Stimulated activated CD8-positive, alpha-beta memory T cell treated with anti-CD3 and anti-CD28 coated beads, Interleukin-7, amount 100 ng/mL, for 4 hours (primary cell): ENCODE measurements around the gene KLK11.

Experiments used
- DNase-seq, 2 donors: peaks; one replicate each; pipeline ENCODE4 v3.0.0-alpha.2; 2020; ENCODE audit warnings: low read depth in 2 of 2

The KLK11 gene, protein sequence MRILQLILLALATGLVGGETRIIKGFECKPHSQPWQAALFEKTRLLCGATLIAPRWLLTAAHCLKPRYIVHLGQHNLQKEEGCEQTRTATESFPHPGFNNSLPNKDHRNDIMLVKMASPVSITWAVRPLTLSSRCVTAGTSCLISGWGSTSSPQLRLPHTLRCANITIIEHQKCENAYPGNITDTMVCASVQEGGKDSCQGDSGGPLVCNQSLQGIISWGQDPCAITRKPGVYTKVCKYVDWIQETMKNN

DNA sequence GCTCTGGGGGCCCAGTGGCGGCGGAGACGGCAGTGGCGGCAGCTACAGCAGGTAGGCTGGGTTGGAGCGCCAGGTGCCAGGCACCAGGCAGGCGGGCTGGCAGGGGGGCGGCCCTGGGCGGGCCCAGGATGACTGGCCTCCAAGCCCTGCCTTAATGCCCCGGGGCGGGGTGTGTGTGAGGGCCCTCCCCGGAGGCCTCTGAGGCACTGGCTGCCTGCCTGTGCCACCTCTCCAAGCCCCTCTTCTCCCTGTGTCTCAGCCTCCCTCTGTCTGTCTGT is at the start of gene KLK11:
Gene KLK11 (minus strand): TSS at position 63 of the 278 bp plus-strand sequence. CDS start 985 bp downstream, outside the sequence.
- DNase-seq: no peak

DNA sequence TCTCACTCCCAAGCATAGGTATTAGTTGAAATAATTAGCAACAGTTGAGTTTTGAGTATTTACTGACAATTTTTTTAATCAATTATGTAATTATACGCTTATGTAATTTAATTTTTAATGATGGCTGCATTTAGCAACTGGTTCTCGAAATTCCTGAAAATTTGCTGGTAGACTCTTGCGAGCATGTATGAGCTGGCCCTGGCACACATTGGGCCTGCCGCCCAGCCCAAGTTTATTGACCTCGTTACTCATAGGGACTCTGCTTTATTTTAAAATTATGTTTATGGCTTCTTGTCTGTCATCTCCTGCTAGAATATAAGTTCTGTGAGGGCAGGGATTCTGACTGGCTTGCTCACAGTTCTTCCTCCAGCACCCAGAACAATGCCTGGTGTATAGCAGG is 49.6 kb upstream of the KLK11 start:
- DNase-seq: no peak

DNA sequence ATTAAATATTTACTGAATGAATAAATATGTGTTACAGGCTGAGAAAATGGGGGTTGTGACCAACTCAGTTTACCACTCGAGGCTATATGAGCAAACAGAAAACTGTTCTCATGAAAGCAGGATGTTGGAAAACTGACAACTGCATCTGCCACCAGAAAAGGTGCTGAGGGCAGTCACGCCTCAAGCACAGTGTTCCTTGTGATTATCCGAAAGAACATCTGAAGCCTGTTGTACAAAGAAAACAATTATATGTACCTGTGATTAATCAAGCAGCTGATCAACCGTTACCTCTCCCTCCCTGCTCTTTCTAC is 44.6 kb upstream of the KLK11 start:
- no peak for DNase-seq

DNA sequence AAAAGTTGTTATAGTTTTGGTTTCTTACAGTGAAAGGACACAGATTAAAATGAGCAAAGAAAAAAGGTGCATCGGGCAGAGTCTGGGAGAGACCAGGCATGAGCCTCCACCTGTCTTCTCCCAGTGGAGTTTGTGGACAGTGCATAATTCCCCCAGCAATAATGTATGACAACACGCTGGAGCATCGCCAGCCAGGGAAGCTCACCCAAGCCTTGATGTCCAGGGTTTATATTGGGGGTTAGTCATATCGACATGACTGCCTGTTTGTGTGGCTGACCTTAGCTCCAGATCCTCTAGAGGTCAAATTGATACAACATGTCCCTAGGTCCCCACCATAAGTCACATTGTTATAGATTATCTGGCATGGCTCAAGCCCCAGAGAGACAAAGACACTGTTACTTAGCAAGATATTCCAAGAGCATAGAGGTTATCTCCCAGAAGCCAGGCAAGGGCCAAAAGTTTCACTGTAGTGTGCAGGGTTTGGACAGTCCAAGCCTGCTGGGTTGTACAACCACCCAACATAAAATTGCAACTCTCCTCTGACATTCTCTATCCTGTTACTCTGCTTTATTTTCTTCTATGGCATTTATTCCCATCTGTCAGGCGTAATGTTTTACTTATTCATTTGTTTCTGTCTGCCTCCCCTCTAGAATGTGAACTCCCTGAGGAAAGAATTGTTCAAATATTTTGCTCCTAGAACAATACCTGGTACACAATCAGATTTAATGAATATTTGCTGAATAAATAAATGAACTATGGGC is 44.1 kb upstream of the KLK11 start:
- DNase-seq: no peak

DNA sequence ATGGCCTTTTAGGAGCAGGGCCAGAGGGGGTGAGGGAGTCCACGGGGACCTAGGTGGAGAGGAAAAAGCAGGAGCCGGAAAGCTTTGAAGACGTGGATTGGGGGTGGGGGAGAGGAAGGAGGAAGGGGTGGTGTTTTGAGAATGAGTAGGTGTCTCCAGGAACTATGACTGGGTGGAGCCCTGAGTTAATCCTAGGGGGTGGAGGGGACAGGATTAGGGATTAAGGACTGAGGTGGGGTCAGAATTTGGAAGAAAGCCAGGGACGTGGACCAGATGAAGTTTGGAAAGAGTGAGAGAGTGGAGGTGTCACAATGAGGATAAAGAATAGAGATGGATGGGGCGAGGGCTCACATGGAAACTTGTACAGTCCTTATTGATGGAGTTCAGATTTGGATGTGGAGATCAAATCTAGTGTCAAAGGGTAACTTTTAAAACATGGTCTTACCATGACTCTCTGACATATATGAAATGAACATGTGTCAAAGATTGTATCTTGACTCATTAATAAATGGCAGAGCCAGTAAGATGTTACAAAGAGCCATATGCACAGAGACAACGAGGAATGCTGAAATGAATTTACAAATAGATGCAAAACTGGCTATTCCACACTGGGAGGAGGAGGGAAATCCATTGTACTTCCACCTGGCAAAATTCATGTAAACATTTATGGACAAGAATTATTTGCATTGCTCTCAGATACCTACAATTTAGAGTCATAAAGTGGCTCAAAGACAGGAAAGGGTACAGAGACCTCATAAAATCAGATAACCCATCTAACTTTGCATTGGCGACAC is 40.2 kb upstream of the KLK11 start:
- no peak for DNase-seq

DNA sequence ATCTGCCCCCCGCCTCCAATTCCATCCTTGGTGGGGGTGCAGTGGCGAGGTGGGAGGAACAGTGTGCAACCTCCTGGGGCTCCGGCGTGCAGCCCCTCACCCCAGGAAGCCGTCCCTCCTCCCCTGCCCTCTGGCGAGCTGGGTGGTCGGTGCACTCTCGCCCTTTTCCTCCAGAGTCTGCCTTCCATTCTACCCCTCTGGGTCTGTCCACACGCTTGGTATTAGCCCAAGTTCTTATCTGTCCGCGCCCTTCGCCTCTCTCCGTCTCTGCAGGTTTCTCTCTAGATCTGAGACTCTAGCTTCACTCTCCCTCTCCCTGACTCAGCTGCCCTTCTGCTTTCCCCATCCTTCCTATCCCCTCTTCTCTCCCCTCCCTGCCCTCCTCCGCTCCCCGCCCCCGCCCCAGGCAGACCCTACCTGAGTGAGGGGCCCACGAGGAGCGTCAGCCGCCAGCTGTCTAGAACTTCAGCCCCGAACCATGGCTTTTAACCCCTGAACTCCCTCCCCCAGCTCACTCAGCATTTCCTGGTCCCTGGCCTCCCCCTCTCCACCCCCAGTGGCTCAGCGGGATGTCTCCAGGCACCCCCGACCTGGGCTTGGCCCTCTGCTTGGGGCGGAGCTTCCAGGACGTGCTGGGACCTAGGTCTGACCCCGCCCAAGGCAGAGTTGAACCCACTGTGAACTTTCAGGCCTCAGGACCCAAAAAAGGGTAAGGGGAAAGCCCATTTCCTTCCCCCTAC is 39.0 kb upstream of the KLK11 start:
- DNase-seq: no peak

DNA sequence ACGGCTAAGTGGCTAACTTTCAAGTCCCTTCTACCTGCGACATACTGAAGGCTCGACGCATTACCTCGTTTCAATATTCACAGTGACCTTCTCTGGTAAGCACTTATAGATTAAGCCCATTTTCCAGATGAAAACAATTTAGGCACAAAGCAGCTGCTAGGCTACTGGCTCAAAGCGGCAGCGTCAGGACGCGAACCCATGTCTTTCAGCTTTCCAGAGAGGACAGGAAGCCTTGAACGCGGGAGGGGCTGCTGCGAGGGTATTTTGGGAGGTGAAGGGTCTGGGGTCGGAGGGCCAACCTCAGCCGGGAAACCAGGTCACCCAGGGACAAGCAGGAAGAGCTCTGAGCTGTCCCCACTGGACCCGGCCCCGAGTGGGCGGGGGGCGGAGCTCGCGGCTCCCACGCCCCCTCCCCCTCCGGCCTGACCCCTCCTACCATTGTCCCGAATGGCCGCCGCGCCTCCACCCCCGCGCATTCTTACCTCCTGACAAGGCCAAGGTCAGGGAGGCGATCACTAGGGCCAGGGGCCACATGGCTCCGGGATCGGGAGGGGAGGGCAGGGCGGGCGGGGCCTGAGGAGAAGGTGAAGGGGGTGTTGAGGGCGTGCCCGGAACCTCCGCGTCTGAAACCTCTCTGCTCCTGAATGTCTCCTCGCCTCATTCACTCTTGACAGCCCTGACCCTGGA is 38.3 kb upstream of the KLK11 start, which contains the start of gene KLK13:
Gene KLK13 (minus strand): TSS at position 559 of the 687 bp plus-strand sequence. CDS start 25 bp downstream, at position 534.
- DNase-seq: no peak

DNA sequence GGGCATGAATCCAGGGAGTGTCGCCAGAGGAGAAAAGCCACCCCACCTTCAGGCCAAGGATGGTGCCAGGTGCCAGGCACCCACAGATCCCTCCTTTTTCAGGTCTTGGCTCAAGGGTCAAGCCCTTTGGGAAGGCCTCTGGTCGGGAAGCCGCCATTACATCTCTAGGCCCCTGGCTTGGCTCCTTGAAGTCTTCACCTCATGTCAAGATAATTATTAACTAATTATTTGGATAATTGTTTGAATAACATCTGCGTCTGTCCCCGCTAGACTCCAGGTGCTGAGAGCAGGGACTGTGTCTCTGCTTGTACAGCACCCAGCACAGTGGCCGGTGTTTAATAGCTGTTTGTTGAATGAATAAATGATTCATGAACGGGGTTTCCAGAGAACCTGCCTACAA is 37.2 kb upstream of the KLK11 start:
- DNase-seq: no peak

DNA sequence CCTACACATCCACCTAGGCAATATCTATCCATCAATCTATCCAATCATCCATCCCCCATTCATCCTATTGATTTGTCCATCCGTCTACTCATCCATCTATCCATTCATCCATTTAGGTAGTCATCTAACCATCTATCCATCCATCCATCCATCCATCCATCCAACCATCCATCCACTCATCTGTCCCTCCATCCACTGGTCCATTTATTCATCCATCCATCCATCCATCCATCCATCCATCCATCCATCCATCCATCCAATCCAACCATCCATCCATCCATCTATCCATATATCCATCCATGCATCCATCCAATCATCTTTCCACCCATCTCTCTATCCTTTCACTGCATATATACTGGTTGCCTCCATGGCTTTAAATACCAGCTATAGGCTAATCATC is 34.6 kb upstream of the KLK11 start:
- DNase-seq: no peak

DNA sequence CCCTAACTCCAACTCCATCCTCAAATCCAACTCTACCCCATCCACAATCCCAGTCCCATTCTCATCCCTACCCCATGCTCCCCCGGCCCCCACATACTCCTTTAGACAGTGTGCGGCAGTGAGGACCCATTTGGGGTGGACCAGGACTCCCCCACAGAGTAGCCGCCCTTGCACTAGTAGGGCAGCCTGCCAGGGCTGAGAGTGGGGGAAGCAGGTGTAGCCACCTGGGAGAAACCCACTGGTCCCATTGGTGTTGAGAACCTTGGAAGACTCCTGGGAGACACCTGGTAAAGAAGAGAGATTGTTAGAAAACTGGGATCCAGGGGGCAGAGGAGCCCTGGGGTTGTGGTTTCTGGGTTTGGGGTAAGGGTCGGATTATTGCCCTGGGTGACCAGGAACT is 33.9 kb upstream of the KLK11 start:
- DNase-seq: no peak

DNA sequence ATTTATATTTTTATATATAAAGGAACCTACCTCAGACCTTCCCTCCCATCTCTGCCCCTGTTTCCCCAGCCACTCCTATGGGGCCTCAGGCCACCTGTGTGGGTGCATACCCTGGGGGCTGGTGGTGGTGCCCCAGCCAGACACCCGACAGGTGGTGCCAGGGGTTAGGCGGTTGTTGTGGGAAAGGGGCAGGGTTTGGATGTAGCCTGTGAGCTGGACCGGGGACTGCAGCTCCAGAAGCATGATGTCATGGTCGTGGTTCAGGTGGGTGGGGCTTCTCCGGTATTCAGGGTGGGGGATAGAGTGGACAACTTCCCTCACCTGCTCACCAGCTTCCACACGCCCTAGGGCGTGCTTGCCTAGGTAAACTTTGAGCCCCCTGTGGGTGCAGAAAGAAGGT is 33.3 kb upstream of the KLK11 start:
- DNase-seq: no peak

DNA sequence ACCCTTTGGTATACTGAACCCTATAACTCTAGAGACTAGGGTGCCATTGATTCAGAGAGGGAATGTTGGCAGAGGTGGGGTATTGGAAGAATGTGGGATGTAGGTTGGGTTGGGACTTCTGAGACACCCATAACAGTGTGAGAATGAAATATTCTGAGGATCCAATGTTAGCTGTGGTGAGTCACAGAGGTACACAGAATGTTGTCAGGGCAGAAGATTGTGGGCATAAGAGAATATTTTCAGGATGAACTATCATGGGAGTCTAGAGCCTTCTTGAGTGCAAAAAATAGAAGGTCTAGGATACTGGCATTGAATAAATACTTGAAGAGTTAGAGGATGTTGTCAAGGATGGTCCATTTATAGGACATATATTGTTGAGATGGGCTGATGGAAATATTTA is 29.4 kb upstream of the KLK11 start:
- no peak for DNase-seq

DNA sequence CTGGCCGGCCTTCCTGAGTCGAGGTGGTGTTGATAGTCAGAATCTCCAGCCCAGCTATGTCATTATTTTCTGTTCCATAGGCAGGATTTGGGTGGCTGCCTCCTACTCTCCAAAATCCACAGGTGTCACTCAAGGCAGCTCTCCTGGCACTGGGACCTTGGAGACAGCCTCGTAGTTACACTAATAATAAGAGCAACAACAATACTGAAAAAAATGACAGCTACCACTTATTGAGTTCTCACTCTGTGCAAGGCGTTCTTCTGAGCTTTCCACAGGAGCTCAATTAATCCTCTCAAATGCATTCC is 20.6 kb upstream of the KLK11 start:
- DNase-seq: no peak

DNA sequence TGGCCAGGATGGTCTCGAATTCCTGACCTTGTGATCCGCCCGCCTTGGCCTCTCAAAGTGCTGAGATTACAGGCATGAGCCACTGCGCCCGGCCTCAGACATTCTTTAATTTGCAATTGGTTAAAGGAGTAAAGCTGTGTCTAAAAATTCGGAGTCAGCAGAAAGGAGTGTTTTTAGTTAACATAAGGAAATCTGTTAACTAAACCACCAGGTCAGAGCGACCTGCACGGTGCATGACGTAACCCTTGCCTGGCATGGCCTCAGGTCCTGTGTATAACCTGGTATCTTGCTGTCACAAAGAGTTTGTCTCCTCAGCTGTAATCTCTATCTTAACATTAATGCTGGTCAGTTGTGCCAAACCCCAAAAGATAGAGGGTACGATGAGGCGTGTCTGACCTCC is 17.9 kb upstream of the KLK11 start:
- no peak for DNase-seq

DNA sequence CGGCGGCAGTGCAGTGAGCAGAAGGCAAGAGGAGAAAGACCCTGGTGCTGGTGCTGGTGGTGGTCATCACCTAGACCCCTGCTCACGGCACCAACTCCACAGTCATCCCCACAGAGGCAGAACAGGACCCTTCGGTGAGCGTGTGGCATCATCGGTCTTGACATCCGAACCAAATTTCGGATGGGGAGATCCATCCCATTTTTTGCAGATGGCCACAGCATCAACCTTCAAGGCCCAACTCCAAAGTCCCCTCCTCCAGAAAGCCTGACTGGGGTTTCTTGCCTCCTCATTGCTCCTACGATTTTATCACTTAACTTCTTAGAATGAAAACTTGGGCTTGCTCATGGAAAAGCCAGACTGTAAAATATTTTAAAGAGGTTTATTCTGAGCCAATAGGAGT is 17.1 kb upstream of the KLK11 start:
- DNase-seq: no peak

DNA sequence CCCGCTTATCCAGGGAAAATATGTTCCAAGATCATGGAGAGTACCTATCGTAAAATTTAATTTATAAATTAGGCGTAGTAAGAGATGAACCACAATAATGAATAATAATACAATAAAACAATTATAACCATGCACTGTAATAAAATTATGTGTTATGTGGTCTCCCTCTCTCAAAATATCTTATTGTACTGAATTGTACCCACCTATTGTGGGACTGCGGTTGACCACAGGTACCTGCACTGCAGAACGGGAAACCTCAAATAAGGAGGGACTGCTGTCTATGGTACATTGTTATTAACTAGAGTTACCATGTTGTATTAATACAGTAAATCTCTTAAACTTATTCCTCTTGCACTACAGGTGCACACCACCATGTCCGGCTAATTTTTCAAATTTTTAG is 13.7 kb upstream of the KLK11 start:
- no peak for DNase-seq

DNA sequence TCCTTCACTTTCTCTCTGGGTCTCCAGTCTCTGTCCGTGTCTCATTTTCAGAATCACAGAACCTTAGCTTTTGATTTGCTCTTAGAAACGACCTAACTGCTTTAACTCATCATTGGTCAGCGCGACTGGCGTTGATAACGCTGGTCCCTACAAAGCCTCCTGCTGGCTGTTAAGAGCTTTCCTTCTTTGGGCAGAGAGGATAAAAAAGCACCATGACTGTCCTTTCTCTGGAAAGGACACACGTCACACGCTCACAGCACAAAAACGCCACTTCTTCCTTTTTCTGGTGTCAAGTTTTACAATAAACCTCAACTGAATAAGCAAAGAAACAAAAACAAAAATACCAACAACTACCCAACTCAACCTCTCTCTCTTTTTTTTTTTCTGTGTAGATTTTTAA is 10.1 kb upstream of the KLK11 start:
- no peak for DNase-seq

DNA sequence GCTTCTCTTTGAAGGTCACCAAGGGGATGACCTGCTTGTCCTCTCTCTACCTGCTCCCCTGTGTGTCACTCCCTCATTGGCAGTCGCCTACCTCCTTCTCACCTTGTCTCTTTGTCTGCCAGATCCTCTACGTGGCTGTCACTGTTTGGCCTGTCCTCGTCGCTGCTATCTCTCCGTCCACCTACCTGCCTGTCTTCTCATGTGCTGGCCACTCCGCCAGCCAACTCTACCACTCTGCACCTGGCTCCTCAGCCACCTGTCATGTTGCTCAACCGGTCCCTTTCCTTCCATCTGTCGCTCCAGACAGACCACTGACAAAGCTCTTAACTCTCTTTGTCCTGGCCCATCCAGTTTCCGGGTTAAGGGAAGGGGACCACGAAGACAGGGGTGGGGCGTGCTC is 8.3 kb upstream of the KLK11 start, which contains the start of gene KLK12:
Gene KLK12 (minus strand): TSS at position 299 of the 400 bp plus-strand sequence. CDS start 381 bp downstream, outside the sequence.
- DNase-seq: no peak

DNA sequence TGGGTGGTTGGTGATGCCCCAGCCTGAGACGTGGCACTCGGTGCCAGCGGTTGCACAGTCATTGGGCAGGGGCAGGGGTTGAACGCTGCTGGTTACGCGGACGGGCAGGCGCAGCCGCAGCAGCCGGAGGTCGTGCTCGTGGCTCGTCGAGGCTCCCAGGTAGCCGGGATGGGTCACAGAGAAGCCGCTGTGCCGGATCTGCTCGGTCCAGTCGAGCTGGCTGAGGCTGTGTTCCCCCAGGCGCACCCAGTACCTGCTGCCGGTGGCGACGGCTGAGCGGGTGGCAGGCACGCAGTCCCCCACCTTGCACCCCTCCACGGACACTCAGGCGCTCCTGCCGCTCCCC is 5.4 kb upstream of the KLK11 start:
- DNase-seq: no peak

DNA sequence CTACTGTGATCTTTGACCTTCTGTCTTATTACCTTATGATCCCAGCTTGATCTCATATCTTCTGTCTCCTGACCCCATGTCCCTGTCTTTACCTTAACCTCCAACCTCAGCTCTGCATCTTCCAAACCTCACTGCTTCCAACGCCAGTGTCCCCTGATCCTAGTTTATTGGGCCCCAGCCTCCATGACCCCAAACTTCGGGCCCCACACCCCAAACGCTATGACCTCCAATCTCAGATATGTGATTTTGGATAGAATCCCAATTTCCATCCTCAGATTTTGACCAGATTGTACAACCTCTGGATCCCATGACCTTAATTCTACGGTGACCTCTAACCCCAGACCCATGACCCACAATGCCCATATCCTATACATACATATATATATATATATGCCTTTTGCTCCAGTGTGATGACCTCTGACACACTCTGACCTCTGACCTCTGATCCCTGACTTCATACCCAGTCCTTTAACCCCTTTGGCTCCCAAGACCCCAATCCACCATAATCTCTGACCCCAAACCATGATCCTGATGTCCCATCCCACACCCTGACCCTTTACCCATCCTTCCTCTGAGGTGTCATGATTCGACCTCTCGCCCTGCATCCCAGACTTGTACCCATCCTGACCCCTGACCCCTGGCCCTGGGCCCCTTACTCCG is 4.9 kb upstream of the KLK11 start:
- no peak for DNase-seq

DNA sequence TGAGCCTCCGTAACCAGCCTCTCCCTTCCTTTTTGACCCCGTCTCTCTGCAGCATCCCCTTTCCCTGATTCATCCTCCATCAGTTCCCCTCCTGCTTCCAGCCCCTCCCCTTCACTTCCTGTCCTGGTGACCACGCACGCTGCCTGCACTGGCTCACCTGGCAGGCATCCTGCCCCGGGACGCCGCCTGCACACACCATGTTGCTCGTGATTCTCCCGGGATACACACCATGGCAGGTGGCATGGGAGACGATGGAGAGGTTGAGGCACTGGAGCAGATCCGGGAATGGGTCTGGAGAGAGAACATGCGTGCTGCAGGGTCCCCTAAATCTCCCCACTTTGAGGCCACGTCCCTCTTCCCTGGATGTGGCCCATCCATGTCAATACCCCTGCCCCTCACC is 4.2 kb upstream of the KLK11 start:
- no peak for DNase-seq
